IMR-90 (cell line): ENCODE results near the gene YPEL3. TPM values are rescaled to one million over a fixed set of nuclear protein-coding genes. Genes with fewer than 3 reads are reported as not detected.
A peak's percentile ranks its signal among the peaks of the same experiment; 100 is the strongest.

Experiments
- ATAC-seq: fragments of 200-7000 bp; cut with Tn5 transposase; 2 replicates; pipeline ENCODE4 v1.9.1; 2020; ENCODE audit warnings: low read depth, mild to moderate bottlenecking, moderate library complexity
- BruUV-seq: library from RNA; stranded (reverse); fragments of 400-500 nt; replicated peaks from 2 replicates; lab custom pipeline; 2021; lab: Mats Ljungman, UMichigan
- CTCF ChIA-PET: fragments of 300-600 bp; formaldehyde crosslinking; extraction: SDS; loops from one replicate; lab custom pipeline; 2021; ENCODE audit warnings: antibody characterized with exemption; lab: Yijun Ruan, JAX
- POLR2A ChIA-PET: fragments of 300-600 bp; sonication (Branson Sonifier 250); formaldehyde crosslinking; loops from one replicate; lab custom pipeline; 2022; ENCODE audit warnings: antibody characterized with exemption; ENCODE audit not compliant: unreplicated experiment; lab: Charles Lee
- DNase-seq: peaks from one replicate; pipeline ENCODE4 v3.0.0; 2013
- H2AFZ ChIP-seq: replicated peaks from 2 replicates; pipeline ENCODE3; 2013; ENCODE audit warnings: low read length, mild to moderate bottlenecking; ENCODE audit not compliant: poor library complexity
- H2AK5ac ChIP-seq: 2 replicates; pipeline ENCODE4 v1.6.1; 2013; ENCODE audit warnings: low read depth, low read length, inconsistent platforms
- H2AK9ac ChIP-seq: replicated peaks from 2 replicates; pipeline ENCODE3; 2013; ENCODE audit warnings: mild to moderate bottlenecking, low read depth, low read length, moderate library complexity; ENCODE audit not compliant: poor library complexity
- H2BK120ac ChIP-seq: 2 replicates; pipeline ENCODE4 v1.6.1; 2013; ENCODE audit warnings: low read depth, low read length, inconsistent platforms
- H2BK15ac ChIP-seq: 3 replicates; pipeline ENCODE4 v1.6.1; 2013; ENCODE audit warnings: low read depth, low read length, inconsistent platforms
- H2BK20ac ChIP-seq: 2 replicates; pipeline ENCODE4 v1.6.1; 2013; ENCODE audit warnings: low read depth, mild to moderate bottlenecking, inconsistent platforms, low read length, moderate library complexity
- H2BK5ac ChIP-seq: 2 replicates; pipeline ENCODE4 v1.6.1; 2013; ENCODE audit warnings: mild to moderate bottlenecking, low read depth, low read length, inconsistent platforms; ENCODE audit not compliant: poor library complexity, severe bottlenecking
- H3K14ac ChIP-seq: replicated peaks from 2 replicates; pipeline ENCODE4 v1.6.1; 2013; ENCODE audit warnings: low read depth, low read length, inconsistent platforms
- H3K18ac ChIP-seq: 2 replicates; pipeline ENCODE4 v1.6.1; 2013; ENCODE audit warnings: low read depth, low read length, control low read depth
- H3K23ac ChIP-seq: 2 replicates; pipeline ENCODE4 v1.6.1; 2013; ENCODE audit warnings: low read depth, low read length, inconsistent platforms
- H3K27ac ChIP-seq: 2 replicates; pipeline ENCODE4 v1.5.1; 2013; ENCODE audit warnings: mild to moderate bottlenecking, control low read depth, low read length; ENCODE audit not compliant: insufficient read depth
- H3K27me3 ChIP-seq: 2 replicates; pipeline ENCODE4 v1.6.1; 2013; ENCODE audit warnings: low read length; ENCODE audit not compliant: control insufficient read depth, insufficient read depth
- H3K36me3 ChIP-seq: 2 replicates; pipeline ENCODE4 v1.6.1; 2013; ENCODE audit warnings: low read length, mixed read lengths; ENCODE audit not compliant: control insufficient read depth, insufficient read depth
- H3K4ac ChIP-seq: 2 replicates; pipeline ENCODE4 v1.6.1; 2013; ENCODE audit warnings: low read depth, low read length, inconsistent platforms
- H3K4me1 ChIP-seq: 2 replicates; pipeline ENCODE4 v1.6.1; 2013; ENCODE audit warnings: low read length, mixed read lengths; ENCODE audit not compliant: control insufficient read depth, insufficient read depth
- H3K4me2 ChIP-seq: 2 replicates; pipeline ENCODE4 v1.6.1; 2013; ENCODE audit warnings: low read depth, mild to moderate bottlenecking, control low read depth, low read length, moderate library complexity
- H3K4me3 ChIP-seq: 2 replicates; pipeline ENCODE4 v1.5.1; 2013; ENCODE audit warnings: low read depth, mild to moderate bottlenecking, control low read depth, low read length, moderate library complexity; ENCODE audit not compliant: insufficient read depth
- H3K56ac ChIP-seq: 2 replicates; pipeline ENCODE4 v1.6.1; 2013; ENCODE audit warnings: low read length, inconsistent platforms; ENCODE audit not compliant: insufficient read depth; ENCODE audit errors: extremely low read depth
- H3K79me1 ChIP-seq, 2 experiments: 2 replicates each; pipeline ENCODE4 v1.6.1; 2013; ENCODE audit warnings: low read length in 2 of 2, inconsistent platforms in 1 of 2, low read depth in 1 of 2
- H3K9ac ChIP-seq: 2 replicates; pipeline ENCODE4 v1.6.1; 2013; ENCODE audit warnings: low read depth, low read length, control low read depth
- H3K9me1 ChIP-seq: 2 replicates; pipeline ENCODE4 v1.6.1; 2013; ENCODE audit warnings: low read length, inconsistent platforms; ENCODE audit not compliant: insufficient read depth
- H3K9me3 ChIP-seq: 2 replicates; pipeline ENCODE4 v1.6.1; 2013; ENCODE audit warnings: low read length; ENCODE audit not compliant: control insufficient read depth, insufficient read depth
- H4K20me1 ChIP-seq: 2 replicates; pipeline ENCODE4 v1.6.1; 2013; ENCODE audit warnings: low read length, inconsistent platforms; ENCODE audit not compliant: insufficient read depth
- H4K5ac ChIP-seq: 2 replicates; pipeline ENCODE4 v1.6.1; 2013; ENCODE audit warnings: mild to moderate bottlenecking, low read depth, low read length, control low read depth
- H4K8ac ChIP-seq, 2 experiments: 2 replicates each; pipeline ENCODE4 v1.6.1; 2013; ENCODE audit warnings: low read depth in 2 of 2, low read length in 2 of 2, control low read depth in 1 of 2, inconsistent platforms in 1 of 2
- H4K91ac ChIP-seq: 2 replicates; pipeline ENCODE4 v1.6.1; 2013; ENCODE audit warnings: low read depth, low read length, inconsistent platforms; ENCODE audit not compliant: insufficient read depth
- BHLHE40 ChIP-seq: fragments of 150-350 bp; IDR thresholded peaks from 2 replicates; pipeline ENCODE4 v1.6.1; 2016; ENCODE audit warnings: mild to moderate bottlenecking, low read depth, low read length
- CHD1 ChIP-seq: IDR thresholded peaks from 2 replicates; pipeline ENCODE4 v1.6.1; 2012; ENCODE audit warnings: low read depth, low read length, improper control_type of control experiment
- RCOR1 ChIP-seq: IDR thresholded peaks from 2 replicates; pipeline ENCODE4 v1.6.1; 2012; ENCODE audit warnings: mild to moderate bottlenecking, low read length, improper control_type of control experiment; ENCODE audit not compliant: insufficient replicate concordance
- SMC3 ChIP-seq: fragments of 150-350 bp; IDR thresholded peaks from 2 replicates; pipeline ENCODE4 v1.6.1; 2016; ENCODE audit warnings: low read depth, mild to moderate bottlenecking, antibody characterized with exemption, low read length, moderate library complexity
- WGBS, 2 experiments: methylation state at CpG; one replicate each; pipeline versions ENCODE4 v1.1.5 to v1.1.7; 2013; ENCODE audit warnings: missing lambda C conversion rate in 2 of 2; ENCODE audit not compliant: insufficient read length in 1 of 2; ENCODE audit errors: extremely low coverage in 2 of 2; 5-methylcytosine and 5-hydroxymethylcytosine counted together
- dilution Hi-C: fragments of 300-500 bp; cut with HindIII; formaldehyde crosslinking; loops from one replicate; pipeline ENCODE4 v1.14.3; 2018; ENCODE audit warnings: low sequenced_read_pairs; ENCODE audit not compliant: unreplicated experiment
- in situ Hi-C: fragments of 300-500 bp; cut with MboI; formaldehyde crosslinking; loops from 3 replicates; pipeline ENCODE4 v1.14.3; 2019; ENCODE audit warnings: low sequenced_read_pairs, inconsistent platforms, mixed read lengths
- intact Hi-C: fragments of 100-400 bp; cut with micrococcal nuclease; formaldehyde crosslinking; loops from 2 replicates; pipeline ENCODE4 v1.10.0; 2022
- polyA plus RNA-seq, 3 experiments: library from polyadenylated mRNA; depleted of rRNA; stranded (reverse); fragments of >200 nt; gene quantifications; 2 replicates each; pipeline ENCODE4 v1.2.3, GENCODE V29; 2012; ENCODE audit warnings: low replicate concordance in 1 of 3
- total RNA-seq: library from RNA; depleted of rRNA; stranded (reverse); fragments of >200 nt; gene quantifications from 2 replicates; pipeline ENCODE4 v1.2.3, GENCODE V29; 2012; rRNA removed
- TF ChIP-seq, protein P1 (sequence below): fragments of 150-350 bp; IDR thresholded peaks from 2 replicates; pipeline ENCODE4 v1.6.1; 2017; ENCODE audit warnings: mild to moderate bottlenecking, antibody characterized with exemption, low read length, low read depth

YPEL3 gene
- total and polyA plus RNA-seq, 2 of the 4 experiments (the other 2 are of a cell fraction), result 1.1 to 25.6 TPM

- CTCF ChIA-PET, result no interaction called here
- Histone ChIP-seq H3K4me3 (no peak overlapping the region), H2BK5ac (no peak overlapping the region), H3K36me3 (no peaks in the 10 kb centered on the region), H3K9me3 (no peaks in the 10 kb centered on the region), H2AFZ (peak overlapping the region; percentile 15), H3K4me1 (no peaks in the 10 kb centered on the region), H3K27me3 (peaks cover 2% of the 10 kb centered on the region; the same call in 1 of the 2 replicates), H4K91ac (no peak overlapping the region), H2BK120ac (no peak overlapping the region), H4K20me1 (no peaks in the 10 kb centered on the region), H2AK5ac (no peak overlapping the region), H4K5ac (no peak overlapping the region), H3K9me1 (peaks cover 6% of the 10 kb centered on the region), H3K14ac (no peak overlapping the region), H4K8ac (no peak overlapping the region), H3K4ac (no peak overlapping the region), H3K23ac (no peak overlapping the region), H3K56ac (no peak overlapping the region), H2BK15ac (no peak overlapping the region), H2AK9ac (no peak overlapping the region), H2BK20ac (no peak overlapping the region), H3K9ac (no peak overlapping the region), H3K18ac (no peak overlapping the region), H3K27ac (no peak overlapping the region), H3K4me2 (no peak overlapping the region), H3K79me1 (peaks cover 0 to 5% of the 10 kb centered on the region in 2 experiments; a peak in 1 of 4 replicates)
- WGBS, 2 experiments, result 42% methylated on average over 2 of the region's 8 CpGs; no CpG with 5 or more reads in 1 of the 2 experiments
- in situ Hi-C loops (no loop called here), intact Hi-C loops (no loop called here), dilution Hi-C loops (no loop called here)
- POLR2A ChIA-PET, result no interaction called here
- no TSS peak for BruUV-seq
- no peak for ATAC-seq
- TF ChIP-seq, protein P1, sequence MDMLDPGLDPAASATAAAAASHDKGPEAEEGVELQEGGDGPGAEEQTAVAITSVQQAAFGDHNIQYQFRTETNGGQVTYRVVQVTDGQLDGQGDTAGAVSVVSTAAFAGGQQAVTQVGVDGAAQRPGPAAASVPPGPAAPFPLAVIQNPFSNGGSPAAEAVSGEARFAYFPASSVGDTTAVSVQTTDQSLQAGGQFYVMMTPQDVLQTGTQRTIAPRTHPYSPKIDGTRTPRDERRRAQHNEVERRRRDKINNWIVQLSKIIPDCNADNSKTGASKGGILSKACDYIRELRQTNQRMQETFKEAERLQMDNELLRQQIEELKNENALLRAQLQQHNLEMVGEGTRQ, result no peak
- no peak for TF ChIP-seq RCOR1
- TF ChIP-seq SMC3, result no peak
- TF ChIP-seq CHD1, result no peak
- TF ChIP-seq BHLHE40, result no peak
- DNase-seq, result no peak
Observed at GRCh38 chr16:30046178-30046577, 49.8 kb downstream of the YPEL3 start.

Other genes starting within 250 kb of the YPEL3 start
- 47.1 and 48.3 TPM in 2 replicates for gene CDIPT, start 233.0 kb downstream of the YPEL3 start, total RNA-seq
- gene CDIPT, start 233.0 kb downstream of the YPEL3 start, polyA plus RNA-seq (2012; rRNA removed), result 100 and 111 TPM in 2 replicates
- gene SEZ6L2, start 196.7 kb downstream of the YPEL3 start, total RNA-seq, result 0.72 and 0.83 TPM in 2 replicates
- 10.0 and 10.5 TPM in 2 replicates for gene SEZ6L2, start 196.7 kb downstream of the YPEL3 start, polyA plus RNA-seq (2012; rRNA removed)
- gene ASPHD1, start 195.7 kb downstream of the YPEL3 start, total RNA-seq, result 4.1 and 4.2 TPM in 2 replicates
- 14.5 and 15.7 TPM in 2 replicates for gene ASPHD1, start 195.7 kb downstream of the YPEL3 start, polyA plus RNA-seq (2012; rRNA removed)
- 3.1 and 4.1 TPM in 2 replicates for gene KCTD13, start 170.0 kb downstream of the YPEL3 start, total RNA-seq
- gene KCTD13, start 170.0 kb downstream of the YPEL3 start, polyA plus RNA-seq (2012; rRNA removed), result 20.7 and 22.2 TPM in 2 replicates
- gene TMEM219, start 134.1 kb downstream of the YPEL3 start, total RNA-seq, result 44.2 and 47.0 TPM in 2 replicates
- 94.3 and 95.3 TPM in 2 replicates for gene TMEM219, start 134.1 kb downstream of the YPEL3 start, polyA plus RNA-seq (2012; rRNA removed)
- gene TAOK2, start 122.3 kb downstream of the YPEL3 start, total RNA-seq, result 31.7 and 32.8 TPM in 2 replicates
- gene TAOK2, start 122.3 kb downstream of the YPEL3 start, polyA plus RNA-seq (2012; rRNA removed), result 23.0 and 26.4 TPM in 2 replicates
- 5.0 and 5.8 TPM in 2 replicates for gene HIRIP3, start 100.6 kb downstream of the YPEL3 start, total RNA-seq
- gene HIRIP3, start 100.6 kb downstream of the YPEL3 start, polyA plus RNA-seq (2012; rRNA removed), result 10.5 and 13.7 TPM in 2 replicates
- gene INO80E, start 100.0 kb downstream of the YPEL3 start, total RNA-seq, result 42.1 and 42.8 TPM in 2 replicates
- gene INO80E, start 100.0 kb downstream of the YPEL3 start, polyA plus RNA-seq (2012; rRNA removed), result 40.9 and 46.5 TPM in 2 replicates
- gene DOC2A, start 85.2 kb downstream of the YPEL3 start, total RNA-seq, result under 0.01 TPM in 1 of 2 replicates, not detected in the other
- 0.48 and 0.50 TPM in 2 replicates for gene DOC2A, start 85.2 kb downstream of the YPEL3 start, polyA plus RNA-seq (2012; rRNA removed)
- gene C16orf92, start 73.0 kb downstream of the YPEL3 start, total RNA-seq, result not detected in 2 replicates
- not detected in 2 replicates for gene C16orf92, start 73.0 kb downstream of the YPEL3 start, polyA plus RNA-seq (2012; rRNA removed)
- gene TLCD3B, start 64.9 kb downstream of the YPEL3 start, total RNA-seq, result not detected in 2 replicates
- 0.14 and 0.19 TPM in 2 replicates for gene TLCD3B, start 64.9 kb downstream of the YPEL3 start, polyA plus RNA-seq (2012; rRNA removed)
- gene ALDOA, start 30.5 kb downstream of the YPEL3 start, total RNA-seq, result 1,576 and 1,697 TPM in 2 replicates
- 1,990 and 2,139 TPM in 2 replicates for gene ALDOA, start 30.5 kb downstream of the YPEL3 start, polyA plus RNA-seq (2012; rRNA removed)
- gene PPP4C, start 20.2 kb downstream of the YPEL3 start, total RNA-seq, result 209 and 222 TPM in 2 replicates
- gene PPP4C, start 20.2 kb downstream of the YPEL3 start, polyA plus RNA-seq (2012; rRNA removed), result 200 and 202 TPM in 2 replicates
- gene TBX6, start 4.3 kb downstream of the YPEL3 start, total RNA-seq, result not detected in 2 replicates
- gene TBX6, start 4.3 kb downstream of the YPEL3 start, polyA plus RNA-seq (2012; rRNA removed), result 0.06 and 0.10 TPM in 2 replicates
- under 0.01 and 0.28 TPM in 2 replicates for gene GDPD3, start 17.3 kb upstream of the YPEL3 start, total RNA-seq
- 2.8 and 19.5 TPM in 2 replicates for gene GDPD3, start 17.3 kb upstream of the YPEL3 start, polyA plus RNA-seq (2012; rRNA removed)
- 22.5 and 30.8 TPM in 2 replicates for gene MAPK3, start 27.0 kb upstream of the YPEL3 start, total RNA-seq
- 137 and 150 TPM in 2 replicates for gene MAPK3, start 27.0 kb upstream of the YPEL3 start, polyA plus RNA-seq (2012; rRNA removed)
- gene CORO1A, start 87.4 kb upstream of the YPEL3 start, total RNA-seq, result 6.4 and 7.2 TPM in 2 replicates
- 13.2 and 16.7 TPM in 2 replicates for gene CORO1A, start 87.4 kb upstream of the YPEL3 start, polyA plus RNA-seq (2012; rRNA removed)
- gene BOLA2B, start 97.5 kb upstream of the YPEL3 start, total RNA-seq, result 301 and 407 TPM in 2 replicates
- gene BOLA2B, start 97.5 kb upstream of the YPEL3 start, polyA plus RNA-seq (2012; rRNA removed), result 90.1 and 121 TPM in 2 replicates
- 8.4 and 11.4 TPM in 2 replicates for gene SLX1A, start 97.7 kb upstream of the YPEL3 start, total RNA-seq
- gene SLX1A, start 97.7 kb upstream of the YPEL3 start, polyA plus RNA-seq (2012; rRNA removed), result 35.1 and 44.4 TPM in 2 replicates
- gene SULT1A3, start 103.0 kb upstream of the YPEL3 start, total RNA-seq, result 0.18 and 1.1 TPM in 2 replicates
- gene SULT1A3, start 103.0 kb upstream of the YPEL3 start, polyA plus RNA-seq (2012; rRNA removed), result 12.8 and 17.2 TPM in 2 replicates
- 0.28 and 0.54 TPM in 2 replicates for gene NPIPB13, start 152.3 kb upstream of the YPEL3 start, total RNA-seq
- gene NPIPB13, start 152.3 kb upstream of the YPEL3 start, polyA plus RNA-seq (2012; rRNA removed), result 4.4 and 4.5 TPM in 2 replicates